ENCODE results near the gene SLC6A12.

Gene SLC6A12

DNA sequence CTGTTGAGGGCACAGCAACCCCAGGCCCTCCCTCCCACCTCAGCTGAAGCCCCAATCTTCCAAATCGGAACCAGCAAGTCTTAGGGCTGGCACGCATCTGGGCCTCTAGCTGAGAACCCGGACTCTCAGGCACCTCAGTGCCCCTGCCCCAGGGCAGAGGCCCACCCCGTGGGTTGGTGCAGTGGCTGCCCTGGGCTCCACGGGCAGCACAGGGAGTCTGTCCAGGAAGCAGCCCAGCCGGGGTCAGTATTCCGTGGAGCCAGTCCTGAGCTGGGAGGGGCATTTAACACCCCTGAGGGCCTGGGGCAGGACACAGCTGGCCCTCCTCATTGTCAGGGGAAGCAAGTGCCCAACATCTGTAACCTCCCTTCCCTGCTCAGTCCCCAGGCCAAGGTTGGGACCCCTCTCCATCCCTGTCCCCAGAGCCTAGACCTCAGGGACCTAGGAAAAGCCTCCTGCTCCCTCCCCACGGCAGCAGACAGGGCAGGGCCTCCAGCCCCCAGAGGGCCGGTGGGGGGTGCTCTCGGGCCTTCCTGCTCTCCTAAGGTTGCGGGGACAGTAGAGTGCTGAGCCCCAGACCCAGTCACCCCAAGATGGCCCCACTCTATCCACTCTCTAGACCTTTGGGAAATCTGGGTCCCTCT lies 36.5 kb downstream of the SLC6A12 start:
- DNase-seq (ENCODE audit: low read depth) = no peak

DNA sequence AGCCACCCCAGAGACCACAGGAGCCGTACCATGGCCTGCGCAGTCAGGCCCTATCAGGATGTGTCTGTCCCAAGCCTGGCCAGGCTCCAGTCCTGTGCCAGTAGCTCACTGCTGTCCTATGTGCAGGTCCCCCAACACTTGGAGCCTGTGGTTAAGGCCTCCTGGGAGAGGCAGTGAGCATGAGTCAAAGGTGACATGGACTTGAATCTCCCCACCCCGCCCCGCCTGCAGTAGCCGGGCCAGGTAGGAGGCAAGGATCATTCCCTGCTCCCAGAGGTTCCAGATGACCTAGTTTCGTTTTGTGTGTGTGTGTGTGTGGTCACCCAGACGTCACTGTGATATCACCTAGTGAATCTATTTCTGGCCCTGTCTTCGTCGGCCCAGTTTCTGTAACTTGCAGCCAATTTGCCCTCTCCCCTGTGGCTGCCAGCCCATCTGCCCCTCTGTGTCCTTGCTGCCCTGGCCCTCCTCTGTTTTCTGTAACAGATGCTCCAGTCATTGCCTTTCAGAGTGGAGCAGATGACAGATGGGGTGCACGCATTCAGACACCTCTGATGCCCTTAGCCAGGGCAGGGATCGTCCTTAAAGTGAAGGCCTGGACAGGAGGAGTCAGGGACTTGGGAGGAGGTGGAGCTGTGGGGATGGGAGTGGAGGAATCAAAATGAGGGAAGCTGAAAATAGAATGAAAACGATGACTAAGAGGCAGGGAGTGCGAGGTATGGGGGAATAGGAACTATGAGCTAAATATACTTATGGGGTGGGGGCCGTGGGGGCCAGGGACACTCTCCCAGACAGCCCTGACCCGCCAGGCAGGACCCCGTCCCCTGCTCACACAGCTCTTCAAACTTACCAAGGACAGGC lies 37.4 kb downstream of the SLC6A12 start:
- DNase-seq (ENCODE audit: low read depth) = no peak

DNA sequence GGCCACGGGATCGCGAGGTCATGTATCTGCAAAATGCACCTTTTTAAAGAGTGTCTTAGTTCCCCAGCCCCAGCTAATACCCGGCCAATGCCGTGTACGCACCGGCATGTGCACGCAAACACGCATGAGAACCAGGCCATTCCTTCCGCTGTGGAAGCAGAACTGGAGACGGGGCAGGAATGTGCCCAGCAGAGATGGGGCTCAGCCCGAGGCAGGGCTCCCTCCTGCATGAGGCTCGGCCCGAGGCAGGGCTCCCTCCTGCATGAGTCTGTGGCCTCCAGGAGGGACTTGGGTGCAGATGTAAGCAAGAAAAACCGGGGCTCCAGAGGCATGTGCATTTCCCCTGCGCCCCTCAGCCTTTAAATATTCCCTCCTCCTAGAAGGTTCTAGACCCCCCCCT lies 38.2 kb downstream of the SLC6A12 start:
- DNase-seq (ENCODE audit: low read depth) = no peak

DNA sequence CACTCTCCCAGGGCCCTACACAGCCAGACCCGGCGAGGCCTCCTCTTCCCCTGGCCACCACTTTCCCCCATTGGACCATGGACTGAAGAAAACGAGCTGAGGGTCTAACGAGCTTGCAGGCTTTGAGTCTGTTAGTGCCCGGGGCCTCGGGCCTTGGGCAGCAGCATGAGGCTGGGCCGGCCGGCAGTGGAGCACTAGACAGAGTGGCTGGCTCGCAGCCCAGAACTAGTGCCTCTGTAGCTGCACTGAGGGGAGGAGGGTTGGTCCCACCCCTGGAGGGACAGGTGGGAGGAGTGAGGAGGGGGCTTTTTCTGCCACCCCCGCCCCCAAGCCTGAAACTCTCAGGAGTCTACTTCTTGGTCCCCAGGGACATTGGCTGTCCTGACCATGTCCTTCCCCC lies 38.7 kb downstream of the SLC6A12 start:
- no peak for DNase-seq (ENCODE audit: low read depth)

DNA sequence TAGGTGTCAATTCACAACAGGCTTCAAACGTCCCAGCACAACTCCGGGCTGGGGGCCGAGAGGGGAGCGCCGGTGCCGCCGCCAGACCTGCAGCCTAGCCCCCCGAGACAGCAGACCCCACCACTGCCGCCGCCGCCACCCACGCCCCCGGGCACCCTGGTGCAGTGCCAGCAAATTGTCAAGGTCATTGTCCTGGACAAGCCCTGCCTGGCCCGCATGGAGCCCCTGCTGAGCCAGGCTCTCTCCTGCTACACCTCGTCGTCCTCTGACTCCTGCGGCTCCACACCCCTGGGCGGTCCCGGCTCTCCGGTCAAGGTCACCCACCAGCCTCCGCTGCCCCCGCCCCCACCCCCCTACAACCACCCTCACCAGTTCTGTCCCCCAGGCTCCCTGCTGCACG lies 39.4 kb downstream of the SLC6A12 start:
- no peak for DNase-seq (ENCODE audit: low read depth)

DNA sequence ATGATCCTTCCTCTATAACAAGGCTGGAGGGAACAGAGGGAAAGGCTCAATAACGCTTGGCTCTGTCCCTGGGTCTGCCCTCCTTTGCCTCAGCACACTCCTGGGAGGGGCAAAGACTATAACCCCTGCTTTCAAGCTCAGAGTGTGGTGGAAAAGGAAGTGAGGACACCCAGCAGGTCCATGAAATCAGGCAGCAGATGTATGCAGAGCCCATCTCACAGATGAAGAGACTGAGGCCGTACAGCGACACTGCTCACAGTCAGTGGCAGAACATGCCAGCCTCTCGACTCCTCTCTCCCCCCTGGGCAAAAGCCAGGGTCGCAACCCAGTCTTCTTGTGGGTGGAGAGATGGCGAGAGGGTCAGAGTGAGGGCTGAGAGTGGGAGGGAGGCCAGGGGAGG lies 39.8 kb downstream of the SLC6A12 start:
- DNase-seq (ENCODE audit: low read depth) = no peak

DNA sequence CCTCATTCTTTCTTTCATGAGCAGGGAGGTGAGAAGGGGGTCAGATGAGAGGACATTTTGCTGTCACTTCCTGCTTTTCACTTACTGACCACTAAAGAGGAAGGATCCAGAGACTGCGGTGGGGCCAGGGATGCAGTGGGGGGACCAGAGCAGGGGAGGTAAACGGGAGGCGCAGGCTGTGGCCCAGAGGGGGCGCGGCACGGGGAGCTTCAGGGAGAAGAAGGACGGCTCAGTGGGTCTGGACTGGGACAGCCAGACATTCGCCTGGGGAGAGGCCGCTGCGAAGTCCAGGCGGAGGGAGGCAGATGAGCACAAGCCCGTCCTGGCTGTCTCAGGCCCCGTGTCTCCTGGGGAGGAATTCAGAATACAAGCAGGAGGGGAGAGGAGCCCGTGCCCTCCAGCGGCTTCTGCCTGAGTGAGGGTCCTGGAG lies 41.2 kb downstream of the SLC6A12 start:
- DNase-seq (ENCODE audit: low read depth) = no peak

DNA sequence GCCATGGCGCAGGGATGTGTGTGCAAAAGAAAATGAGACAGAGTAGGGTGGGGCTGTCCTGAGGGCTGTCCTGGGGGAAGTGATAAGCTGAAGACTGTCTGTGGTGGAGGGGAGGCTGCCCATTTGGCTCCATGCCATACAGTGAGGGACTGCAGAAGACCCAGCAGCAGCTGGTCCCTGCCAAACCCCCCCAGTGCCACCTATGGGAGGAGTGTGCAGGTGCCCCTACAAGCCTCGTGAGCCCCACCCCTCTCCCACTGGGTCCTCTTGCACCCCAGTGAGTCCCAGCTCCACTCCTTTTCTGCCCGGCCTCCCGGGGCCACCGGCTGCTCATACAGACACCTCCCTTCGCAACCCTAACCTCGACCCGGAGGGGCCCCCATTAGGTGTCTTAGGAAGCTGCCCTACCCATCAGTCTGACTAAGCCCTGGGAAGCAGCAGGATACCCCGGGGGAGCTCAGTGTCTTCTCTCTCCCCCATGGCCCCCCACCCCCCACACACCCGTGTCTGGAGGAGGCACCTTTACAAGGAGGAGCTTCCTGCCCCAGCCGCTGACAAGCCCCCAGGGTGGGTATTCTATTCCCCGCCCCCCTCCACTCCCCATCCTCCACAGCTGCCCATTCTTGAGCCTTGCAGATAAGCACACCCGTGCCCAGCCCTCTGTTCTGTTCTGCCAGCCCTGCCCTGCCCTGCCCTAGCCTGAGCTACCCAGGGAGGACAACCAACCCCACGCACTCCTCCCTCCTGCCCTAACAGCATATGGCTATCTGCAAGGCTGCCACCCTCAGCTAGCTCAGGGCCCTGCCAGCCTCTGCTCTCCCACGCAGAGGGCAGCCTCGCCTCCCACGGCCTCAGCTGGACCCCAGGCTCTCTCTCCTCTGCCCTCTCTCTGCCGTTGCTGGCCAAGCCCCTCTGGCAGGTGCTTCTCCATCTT lies 41.9 kb downstream of the SLC6A12 start:
- no peak for DNase-seq (ENCODE audit: low read depth)

DNA sequence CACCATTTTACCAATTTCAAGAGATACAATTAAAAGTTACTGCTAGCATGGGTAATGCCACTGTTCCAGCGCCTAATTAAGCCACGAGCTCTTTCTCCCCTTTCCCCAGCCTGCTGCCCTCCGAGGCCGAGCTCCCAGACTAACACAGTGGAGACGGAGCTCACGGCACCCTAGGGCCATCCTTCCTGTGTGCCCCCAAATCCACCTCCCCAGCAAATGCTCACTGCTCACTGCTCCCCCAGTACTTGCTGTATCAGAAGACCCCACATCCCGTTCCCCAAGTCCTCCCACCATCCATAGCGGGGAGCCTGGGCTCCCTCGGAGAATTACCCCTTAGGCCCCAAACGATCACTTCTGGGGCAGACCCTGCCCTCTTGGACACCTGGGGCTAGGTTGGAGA lies 42.7 kb downstream of the SLC6A12 start:
- DNase-seq (ENCODE audit: low read depth) = no peak

DNA sequence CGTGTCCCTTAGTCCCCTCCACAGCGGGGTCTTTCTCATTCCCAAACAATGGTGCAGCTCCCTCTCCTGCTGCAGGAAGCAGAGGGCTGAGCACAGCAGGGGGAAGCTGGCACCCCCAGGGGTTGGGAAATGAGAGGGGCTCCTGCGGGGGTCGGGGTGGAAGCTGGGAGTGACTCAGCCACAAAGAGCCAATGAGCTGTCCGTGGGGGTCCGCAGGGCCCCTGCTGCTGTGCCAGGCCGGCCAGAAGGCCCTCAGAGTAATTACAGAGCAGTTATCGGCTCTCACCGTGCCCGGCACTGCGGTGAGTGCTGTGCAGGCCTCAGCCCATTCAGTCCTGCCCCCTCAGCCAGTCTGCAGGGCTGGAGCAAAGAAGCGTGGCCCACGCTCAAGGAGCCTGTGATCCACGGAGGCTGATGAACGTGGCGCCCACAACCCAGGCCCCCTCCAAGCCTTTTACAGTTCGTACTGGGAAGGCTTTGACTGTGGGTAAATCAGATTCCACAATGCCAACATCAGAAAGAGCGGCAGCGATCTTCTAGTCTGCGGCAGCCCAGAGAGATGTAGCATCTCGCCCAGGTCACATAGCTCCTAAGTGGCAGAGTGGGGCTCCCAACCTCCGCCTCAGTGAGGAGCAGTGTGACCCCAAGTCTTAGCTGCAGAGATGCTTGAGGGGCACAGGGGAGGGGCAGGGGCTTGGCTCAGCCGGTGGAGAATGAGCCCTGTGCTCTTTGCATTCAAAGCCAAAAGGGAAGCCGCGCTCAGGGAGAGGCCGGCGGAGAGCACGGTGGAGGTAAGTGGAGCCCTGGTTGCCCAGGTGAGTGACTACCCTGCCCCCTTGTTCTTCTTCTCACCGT lies 43.4 kb downstream of the SLC6A12 start:
- no peak for DNase-seq (ENCODE audit: low read depth)

DNA sequence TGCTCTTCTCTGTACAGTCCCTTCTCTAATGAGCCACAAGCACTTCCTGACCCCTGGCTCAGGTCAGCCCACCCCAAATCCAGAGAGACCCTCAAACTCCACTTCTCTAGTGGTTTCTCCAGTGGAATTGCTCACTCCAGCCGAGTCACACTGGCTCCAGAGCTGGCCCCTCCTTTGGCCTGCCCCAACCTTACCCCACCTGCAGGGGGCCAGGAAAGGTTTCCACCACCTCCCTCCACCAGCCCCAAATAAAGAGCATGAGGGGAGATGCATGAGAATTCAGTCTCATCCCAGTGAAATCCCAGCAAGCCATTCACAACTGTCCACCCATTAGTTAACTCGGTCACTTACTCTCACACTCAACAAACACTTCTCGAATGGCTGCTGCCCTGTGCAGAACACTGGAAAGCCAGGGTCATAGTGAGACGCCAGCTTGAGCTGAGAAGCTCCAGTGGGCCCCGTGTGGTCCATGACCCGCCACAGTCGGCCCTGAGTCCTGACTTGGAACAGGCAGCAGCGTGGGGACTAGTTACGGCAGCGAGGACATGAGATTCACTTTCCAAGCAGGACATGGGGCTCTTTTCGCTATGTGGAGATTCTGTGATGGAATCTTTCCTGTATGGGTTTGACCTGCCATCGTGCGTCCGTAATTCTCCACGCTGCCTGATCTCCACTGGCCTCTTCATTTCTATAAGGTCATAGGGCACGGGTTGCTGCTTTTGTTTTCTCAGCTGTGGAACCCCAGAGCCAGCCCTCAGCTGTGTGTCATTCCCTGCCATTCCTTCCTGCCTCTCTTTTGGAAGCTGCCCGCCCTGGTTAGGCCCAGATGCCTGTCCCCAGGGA lies 44.2 kb downstream of the SLC6A12 start:
- no peak for DNase-seq (ENCODE audit: low read depth)

DNA sequence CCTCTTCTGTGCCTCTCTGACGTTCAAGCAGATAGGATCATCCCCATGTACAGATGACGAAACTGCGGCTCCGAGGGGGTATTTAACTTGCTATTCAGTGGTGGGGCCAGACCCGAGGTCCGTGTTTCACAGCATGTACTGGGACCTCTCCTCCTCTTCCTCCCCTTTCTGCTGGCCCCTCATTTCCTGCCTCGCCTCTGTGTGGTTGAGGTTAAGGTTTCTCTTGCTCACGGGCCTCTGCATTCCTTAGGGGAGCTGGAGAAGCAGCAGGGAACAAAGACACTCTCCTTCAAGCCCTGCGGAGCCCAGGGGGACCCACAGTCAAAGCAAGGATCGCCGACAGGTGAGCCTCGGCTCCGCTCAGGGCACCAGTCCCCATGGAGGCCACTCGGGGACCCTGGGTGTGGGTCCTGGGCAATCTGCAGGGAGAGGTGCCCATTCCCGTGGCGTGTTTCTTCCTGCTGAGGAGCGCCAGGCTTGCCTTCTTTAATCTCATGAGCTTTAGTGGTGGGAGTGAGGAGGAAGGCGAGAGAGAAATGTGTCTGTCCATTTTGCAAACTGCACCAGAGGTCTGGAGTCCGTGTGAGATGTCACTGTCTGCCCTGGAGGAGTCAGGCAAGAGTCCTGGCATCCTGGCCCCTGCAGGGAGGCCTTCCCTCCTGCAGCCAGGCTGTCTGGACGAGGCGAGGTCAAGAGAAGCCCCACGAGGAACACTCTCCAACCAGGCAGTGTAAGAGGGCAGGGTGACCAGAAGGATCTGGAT lies 45.0 kb downstream of the SLC6A12 start:
- DNase-seq (ENCODE audit: low read depth) = no peak

DNA sequence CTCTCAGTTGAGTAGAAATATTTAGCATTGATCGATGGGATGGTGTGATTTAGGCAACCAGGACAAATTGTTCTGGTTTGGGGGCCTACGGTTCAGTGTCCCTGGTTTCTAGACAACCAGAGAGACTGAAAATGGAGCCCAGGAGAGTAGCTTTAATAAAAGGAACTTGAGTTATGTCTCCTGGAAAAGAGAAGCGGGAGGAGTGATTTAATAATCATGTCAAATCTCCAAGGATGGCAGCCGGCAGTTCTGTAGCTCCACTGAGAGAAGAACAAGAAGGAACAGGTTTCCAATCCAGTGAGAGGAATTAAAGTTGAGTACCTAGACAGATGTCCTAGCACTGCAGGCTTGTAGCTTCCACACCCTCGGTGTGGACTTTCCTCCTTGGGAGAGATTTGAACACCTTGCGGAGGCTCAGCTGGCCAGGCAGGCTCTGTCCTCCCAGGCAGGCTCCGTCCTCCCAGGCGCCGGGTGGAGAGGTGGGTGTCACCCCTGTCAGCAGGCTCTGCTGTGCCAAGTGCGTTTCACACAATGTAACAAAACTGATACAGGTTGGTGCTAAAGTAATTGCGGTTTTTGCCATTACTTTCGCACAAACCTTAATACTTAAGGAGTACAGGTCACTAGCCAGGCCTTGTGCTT lies 45.9 kb downstream of the SLC6A12 start:
- DNase-seq (ENCODE audit: low read depth) = no peak

DNA sequence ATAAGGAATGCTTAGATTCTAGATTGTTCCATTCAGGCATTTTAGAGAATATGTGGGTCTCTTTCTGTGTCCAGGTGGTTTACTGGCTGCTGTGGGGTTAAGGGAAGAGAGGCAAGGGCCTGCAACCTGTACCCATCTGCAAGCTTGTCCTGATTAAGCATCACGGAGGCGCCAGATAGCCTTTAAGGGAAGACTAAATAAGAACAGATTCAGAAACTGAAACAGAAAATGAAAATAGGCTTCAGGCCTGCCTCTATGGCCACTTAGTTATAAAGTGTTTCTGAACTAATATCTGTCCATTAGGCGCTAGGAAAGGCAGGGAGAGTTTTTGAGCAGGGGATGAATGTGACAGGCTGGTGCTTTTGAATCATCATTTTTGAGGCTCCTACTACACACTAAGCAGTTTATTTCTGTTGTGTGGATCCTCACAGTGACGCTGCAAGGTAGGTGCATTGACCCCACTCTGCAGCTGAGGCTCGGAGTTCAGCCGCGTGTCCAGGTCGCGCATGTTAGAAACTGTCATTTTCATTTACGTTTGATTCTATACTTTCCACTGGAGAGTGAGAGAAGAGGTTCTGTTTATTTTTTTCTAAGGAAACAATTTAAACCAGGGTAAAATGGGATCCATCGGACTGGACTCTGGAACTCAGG lies 47.4 kb downstream of the SLC6A12 start:
- DNase-seq (ENCODE audit: low read depth) = no peak

DNA sequence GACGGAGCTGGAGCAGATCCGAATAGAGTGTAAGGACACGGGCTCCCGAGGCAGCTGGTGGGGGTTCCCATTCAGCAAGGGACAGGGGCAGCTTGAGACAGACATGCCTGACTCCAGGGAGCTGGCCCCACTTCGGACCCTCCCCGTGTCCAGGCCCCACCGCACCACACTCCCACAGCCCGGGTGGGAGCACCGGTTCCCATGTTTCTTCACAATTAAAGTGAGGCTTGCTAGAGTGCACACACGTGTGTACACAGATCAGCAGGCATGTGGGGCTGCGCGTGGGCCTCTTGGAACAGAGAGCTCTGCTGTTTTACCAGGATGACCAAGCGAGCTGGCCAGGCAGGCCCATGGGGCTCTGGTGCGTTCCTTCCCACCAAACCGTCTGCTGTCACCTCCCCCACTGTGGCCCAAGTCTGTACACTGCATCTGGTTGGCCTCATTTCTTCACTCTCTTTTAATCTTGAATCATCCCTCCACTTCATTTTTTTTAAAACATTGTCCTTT lies 48.0 kb downstream of the SLC6A12 start:
- no peak for DNase-seq (ENCODE audit: low read depth)

DNA sequence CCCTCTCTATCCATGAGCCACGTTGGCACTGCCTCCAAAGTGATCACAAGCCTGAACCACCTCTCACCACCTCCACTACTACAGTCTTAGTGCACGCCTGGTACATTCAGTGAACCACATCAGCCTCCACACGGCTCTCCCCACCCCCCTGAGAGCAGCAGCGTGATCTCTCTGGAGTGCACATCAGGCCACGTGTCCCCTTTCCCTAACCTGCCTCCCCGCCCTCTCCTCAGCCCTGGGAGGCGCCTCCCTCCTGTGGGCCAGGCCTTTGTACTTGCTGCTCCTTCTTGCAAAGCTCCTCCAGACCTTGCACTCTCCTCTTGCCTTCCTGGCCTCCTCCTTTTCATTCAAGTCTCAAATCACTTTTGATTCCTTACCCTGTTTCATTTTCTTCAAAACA lies 49.8 kb downstream of the SLC6A12 start:
- no peak for DNase-seq (ENCODE audit: low read depth)

DNA sequence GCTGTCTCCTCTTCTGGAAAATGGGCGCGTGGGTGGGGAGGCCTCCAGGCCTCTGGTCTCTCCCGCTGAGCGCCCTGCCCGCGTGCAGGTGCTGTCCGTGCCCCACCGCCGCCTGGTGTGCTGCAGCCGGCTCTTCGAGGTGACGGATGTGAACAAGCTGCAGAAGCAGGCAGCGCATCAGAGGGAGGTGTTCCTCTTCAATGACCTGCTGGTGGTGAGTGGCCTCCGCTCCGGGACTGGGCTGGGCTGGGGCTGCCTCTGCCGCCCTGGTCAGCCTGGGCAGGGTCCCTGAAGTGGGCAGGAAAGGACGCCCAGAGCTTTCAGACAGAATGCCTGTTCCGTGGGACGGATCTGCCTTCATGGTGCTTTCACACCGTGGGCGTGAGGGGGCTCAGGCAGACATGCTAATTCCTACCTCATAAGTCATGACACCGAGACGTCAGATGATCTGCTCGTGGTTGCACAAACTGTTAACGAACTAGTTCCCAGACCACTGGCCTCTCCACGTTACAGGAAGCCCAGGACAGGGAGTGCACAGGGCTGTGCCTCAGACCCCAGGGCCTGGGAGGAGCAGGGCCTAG lies 50.5 kb downstream of the SLC6A12 start:
- DNase-seq (ENCODE audit: low read depth) = no peak
